ENCODE results near the gene TMEM94. TPM values are rescaled to one million over a fixed set of nuclear protein-coding genes. Genes with fewer than 3 reads are reported as not detected.

The TMEM94 gene
- total and polyA plus RNA-seq, 3 experiments from 2014 or later, result 18.8 to 66.0 (median 63.3) TPM

DNA sequence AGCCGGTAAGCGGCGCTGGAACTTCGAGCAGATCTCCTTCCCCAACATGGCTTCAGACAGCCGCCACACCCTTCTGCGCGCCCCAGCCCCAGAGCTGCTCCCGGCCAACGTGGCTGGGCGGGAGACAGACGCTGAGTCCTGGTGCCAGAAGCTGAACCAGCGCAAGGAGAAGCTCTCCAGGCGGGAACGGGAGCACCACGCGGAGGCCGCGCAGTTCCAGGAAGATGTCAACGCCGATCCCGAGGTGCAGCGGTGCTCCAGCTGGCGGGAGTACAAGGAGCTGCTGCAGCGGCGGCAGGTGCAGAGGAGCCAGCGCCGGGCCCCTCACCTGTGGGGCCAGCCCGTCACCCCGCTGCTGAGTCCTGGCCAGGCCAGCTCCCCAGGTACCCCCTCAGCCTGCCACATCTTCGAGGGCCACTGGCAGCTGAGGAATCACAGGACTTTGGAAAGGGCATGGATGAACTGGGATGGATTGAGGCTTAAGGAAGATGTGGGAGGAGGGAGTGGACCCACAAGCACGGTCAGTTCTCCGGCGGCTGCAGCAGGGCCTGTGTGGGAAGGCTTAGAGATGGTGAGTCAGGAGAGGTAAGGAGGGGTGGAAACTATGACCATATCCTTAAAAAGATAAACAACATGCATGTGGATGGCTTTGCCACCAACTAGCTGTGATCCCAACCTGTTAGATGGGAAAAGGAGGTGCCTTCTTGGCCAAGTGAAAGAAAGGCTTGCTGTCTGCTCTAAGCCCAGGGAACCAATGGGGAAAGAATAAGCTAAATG, 65.7 kb downstream of the TMEM94 start:
- Histone ChIP-seq H3K4me1 (ENCODE audit: insufficient read depth, low read length) (peaks cover 37% of the 10 kb centered on the region), H3K27ac (ENCODE audit: low read depth, low read length) (no peak overlapping the region), H3K36me3 (ENCODE audit: insufficient read depth, low read length) (peaks cover 19% of the 10 kb centered on the region), H3K27me3 (ENCODE audit: insufficient read depth, low read length, poor library complexity, severe bottlenecking) (no peaks in the 10 kb centered on the region), H3K9me3 (ENCODE audit: low read length) (no peaks in the 10 kb centered on the region), H3K4me3 (ENCODE audit: low read length) (no peak overlapping the region)
- DNase-seq, result no peak
- CTCF ChIA-PET, result interaction anchor here (1.3 kb wide), 1 partner anchor 12 kb away, joined by 4 read pairs; no protein-coding TSS in a partner anchor
- POLR2A ChIA-PET, result interaction anchor here (1.7 kb wide), 1 partner anchor 13 kb away, joined by 4 read pairs; no protein-coding TSS in a partner anchor
- H3K4me1 Mint-ChIP-seq, result peaks cover 35 to 45% (median 36%) of the 10 kb centered on the region in 3 donors
- H3K27me3 Mint-ChIP-seq, result peaks cover 0 to 2% of the 10 kb centered on the region in 2 donors
- H3K9me3 Mint-ChIP-seq, result no peaks in the 10 kb centered on the region
- H3K4me3 Mint-ChIP-seq, result peak overlapping the region in 1 of 7 donors; percentile 48
- H3K27ac Mint-ChIP-seq, result no peak overlapping the region
- H3K36me3 Mint-ChIP-seq, result peaks cover 3 to 59% (median 10%) of the 10 kb centered on the region in 3 donors

DNA sequence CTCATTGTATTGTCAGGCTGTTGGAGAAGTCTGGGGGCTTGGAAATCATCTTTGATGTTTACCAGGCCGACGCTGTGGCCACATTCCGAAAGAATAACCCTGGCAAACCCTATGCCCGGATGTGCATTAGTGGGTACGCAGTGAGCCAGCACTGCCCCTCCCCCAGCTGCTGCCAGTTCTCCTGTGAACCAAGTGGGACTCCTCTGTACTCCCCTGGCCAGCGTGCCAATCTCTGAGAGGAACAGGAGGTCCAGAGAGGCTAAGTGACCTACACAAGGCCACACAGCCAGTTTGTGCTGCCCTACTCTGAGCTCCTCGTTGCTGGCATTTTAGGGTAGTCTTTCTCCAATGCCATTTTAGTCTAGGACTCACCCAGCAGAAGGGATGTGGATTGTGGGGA, 67.2 kb downstream of the TMEM94 start:
- Mint-ChIP-seq H3K9me3 (no peaks in the 10 kb centered on the region), H3K4me3 (peak overlapping the region in 3 of 7 donors; percentile 5 to 88 (median 80)), H3K27ac (peak overlapping the region in 4 of 8 donors; percentile 12 to 61 (median 46)), H3K27me3 (no peaks in the 10 kb centered on the region), H3K4me1 (peaks cover 23 to 31% (median 23%) of the 10 kb centered on the region in 3 donors), H3K36me3 (peaks cover under 1 to 48% (median 6%) of the 10 kb centered on the region in 3 donors)
- H3K36me3 ChIP-seq (ENCODE audit: insufficient read depth, low read length), result peaks cover 19% of the 10 kb centered on the region
- no peaks in the 10 kb centered on the region for H3K27me3 ChIP-seq (ENCODE audit: insufficient read depth, low read length, poor library complexity, severe bottlenecking)
- DNase-seq, result no peak
- H3K4me1 ChIP-seq (ENCODE audit: insufficient read depth, low read length), result peaks cover 22% of the 10 kb centered on the region
- no peak overlapping the region for H3K4me3 ChIP-seq (ENCODE audit: low read length)
- H3K9me3 ChIP-seq (ENCODE audit: low read length), result no peaks in the 10 kb centered on the region
- CTCF ChIA-PET, result interaction anchor here (0.9 to 2.2 kb wide), 4 partner anchors 7 to 19 kb away, joined by 3 to 18 read pairs (median 4); partner anchors contain the start of gene TSEN54
- no peak overlapping the region for H3K27ac ChIP-seq (ENCODE audit: low read depth, low read length)
- POLR2A ChIA-PET, result no interaction called here

DNA sequence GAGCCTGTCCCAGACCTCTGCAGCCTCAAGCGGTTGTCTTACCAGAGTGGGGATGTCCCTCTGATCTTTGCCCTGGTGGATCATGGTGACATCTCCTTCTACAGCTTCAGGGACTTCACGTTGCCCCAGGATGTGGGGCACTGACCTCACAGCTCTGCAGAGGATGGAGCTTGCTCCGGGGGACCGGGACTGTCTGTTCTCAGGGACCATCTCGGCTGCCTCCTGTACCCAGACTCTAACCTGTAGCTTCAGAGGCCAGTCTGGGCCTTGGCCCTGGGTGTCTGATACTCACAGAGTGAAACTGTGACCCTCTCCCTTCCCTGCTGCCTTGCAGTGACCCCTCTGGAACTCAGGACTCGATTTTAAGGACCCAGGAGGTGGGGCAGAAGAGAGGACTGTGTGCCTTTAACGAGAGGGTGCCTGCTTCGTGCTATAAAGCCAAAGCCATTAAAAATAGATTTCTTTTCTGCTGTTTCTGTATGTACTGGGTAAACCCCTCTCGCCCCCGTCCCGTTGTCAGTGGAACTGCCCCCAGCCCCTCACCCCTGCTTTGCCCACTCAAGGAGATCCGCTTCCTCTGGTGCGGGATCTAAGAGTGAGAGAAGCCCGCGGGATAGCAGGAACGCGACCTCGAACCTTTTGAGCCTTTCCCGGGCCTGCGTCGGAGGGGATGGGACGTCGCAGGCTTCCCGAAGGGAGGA, 68.0 kb downstream of the TMEM94 start:
- Histone ChIP-seq H3K27ac (ENCODE audit: low read depth, low read length) (no peak overlapping the region), H3K4me3 (ENCODE audit: low read length) (no peak overlapping the region), H3K9me3 (ENCODE audit: low read length) (no peaks in the 10 kb centered on the region), H3K4me1 (ENCODE audit: insufficient read depth, low read length) (peaks cover 15% of the 10 kb centered on the region), H3K27me3 (ENCODE audit: insufficient read depth, low read length, poor library complexity, severe bottlenecking) (no peaks in the 10 kb centered on the region), H3K36me3 (ENCODE audit: insufficient read depth, low read length) (peaks cover 19% of the 10 kb centered on the region)
- Mint-ChIP-seq H3K9me3 (no peaks in the 10 kb centered on the region), H3K4me1 (peaks cover 16 to 24% (median 16%) of the 10 kb centered on the region in 3 donors), H3K27me3 (no peaks in the 10 kb centered on the region), H3K27ac (peak overlapping the region in 6 of 8 donors; percentile 35 to 94 (median 56)), H3K4me3 (peak overlapping the region; percentile 65 to 88 (median 69)), H3K36me3 (peaks cover 0 to 44% (median 0%) of the 10 kb centered on the region in 3 donors)
- DNase-seq, result peak in 1 of 5 donors; percentile 5
- POLR2A ChIA-PET, result interaction anchor here (3.7 kb wide), 1 partner anchor 7 kb away, joined by 44 read pairs; the partner anchor contains the start of gene TSEN54
- CTCF ChIA-PET, result interaction anchor here (0.9 to 2.2 kb wide), 5 partner anchors 8 to 99 kb away, joined by 3 to 18 read pairs (median 4); partner anchors contain the start of gene TSEN54

DNA sequence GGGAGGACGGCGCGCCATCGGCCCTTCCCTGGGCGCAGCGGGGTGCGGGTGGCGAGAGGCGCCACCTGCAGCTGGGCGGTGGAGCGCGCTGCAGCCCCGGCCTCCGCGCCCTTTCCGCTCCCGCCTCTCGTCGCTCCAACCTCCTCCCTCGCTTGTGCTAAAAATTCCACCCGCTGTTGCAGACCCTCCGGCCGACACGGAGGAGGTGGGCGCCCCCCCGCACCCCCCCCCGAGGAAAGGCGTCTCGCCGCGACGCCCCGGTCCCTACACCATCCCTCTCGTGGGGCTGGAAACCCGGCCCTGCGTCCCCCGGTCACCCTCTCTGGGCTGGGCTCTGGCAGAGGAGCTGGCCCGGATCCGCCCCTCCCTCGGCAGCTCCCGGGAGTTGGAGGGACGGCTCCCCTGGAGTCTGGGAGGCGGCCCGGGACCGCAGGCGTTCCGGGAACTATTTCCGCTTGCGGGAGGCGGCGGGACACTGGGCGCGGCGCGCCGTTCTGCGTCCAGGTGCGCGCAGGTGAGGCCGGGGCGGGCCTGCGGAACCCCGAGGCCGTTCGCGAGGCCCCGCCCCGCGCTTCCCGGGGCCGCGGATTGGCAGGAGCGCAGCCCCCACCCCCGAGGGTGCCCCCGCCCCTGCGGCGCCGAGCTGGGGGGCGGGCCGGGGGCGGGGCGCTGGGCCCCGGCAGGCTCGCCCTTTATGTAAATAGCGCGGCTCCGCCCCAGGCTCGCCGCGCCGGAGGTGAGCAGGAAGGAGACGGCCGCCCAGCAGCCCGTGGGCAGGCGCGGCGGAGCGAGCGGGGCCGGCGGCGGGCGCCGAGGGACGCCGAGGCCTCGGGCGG, 68.8 kb downstream of the TMEM94 start, which contains the start of gene LLGL2:
LLGL2 (plus strand) TSS at position 728 of the 836 bp plus-strand sequence. CDS start 17,730 bp downstream, outside the sequence.
- ChIA-PET CTCF (interaction anchor here (0.6 to 2.2 kb wide), 5 partner anchors 9 to 99 kb away, joined by 3 to 18 read pairs (median 4); partner anchors contain the start of gene TSEN54), POLR2A (interaction anchor here (0.5 to 3.7 kb wide), 7 partner anchors 8 to 826 kb away, joined by 3 to 44 read pairs (median 4); partner anchors contain the start of genes MRPL58, TMEM94 and TSEN54)
- peak within 1 kb of the TSS; percentile 79 to 91 (median 86) for H3K4me3 Mint-ChIP-seq
- peak; percentile 80 to 91 (median 88) for DNase-seq
- Histone ChIP-seq H3K36me3 (ENCODE audit: insufficient read depth, low read length) (peaks cover 13% of the 10 kb centered on the region), H3K4me1 (ENCODE audit: insufficient read depth, low read length) (peaks cover 11% of the 10 kb centered on the region), H3K27me3 (ENCODE audit: insufficient read depth, low read length, poor library complexity, severe bottlenecking) (no peaks in the 10 kb centered on the region), H3K4me3 (ENCODE audit: low read length) (peak within 1 kb of the TSS; percentile 63), H3K27ac (ENCODE audit: low read depth, low read length) (no peak within 1 kb of the TSS), H3K9me3 (ENCODE audit: low read length) (no peaks in the 10 kb centered on the region)
- H3K9me3 Mint-ChIP-seq, result no peaks in the 10 kb centered on the region
- peak within 1 kb of the TSS; percentile 42 to 94 (median 65) for H3K27ac Mint-ChIP-seq
- H3K4me1 Mint-ChIP-seq, result peaks cover 12 to 20% (median 15%) of the 10 kb centered on the region in 3 donors
- H3K27me3 Mint-ChIP-seq, result no peaks in the 10 kb centered on the region
- H3K36me3 Mint-ChIP-seq, result peaks cover 0 to 43% (median 0%) of the 10 kb centered on the region in 3 donors

DNA sequence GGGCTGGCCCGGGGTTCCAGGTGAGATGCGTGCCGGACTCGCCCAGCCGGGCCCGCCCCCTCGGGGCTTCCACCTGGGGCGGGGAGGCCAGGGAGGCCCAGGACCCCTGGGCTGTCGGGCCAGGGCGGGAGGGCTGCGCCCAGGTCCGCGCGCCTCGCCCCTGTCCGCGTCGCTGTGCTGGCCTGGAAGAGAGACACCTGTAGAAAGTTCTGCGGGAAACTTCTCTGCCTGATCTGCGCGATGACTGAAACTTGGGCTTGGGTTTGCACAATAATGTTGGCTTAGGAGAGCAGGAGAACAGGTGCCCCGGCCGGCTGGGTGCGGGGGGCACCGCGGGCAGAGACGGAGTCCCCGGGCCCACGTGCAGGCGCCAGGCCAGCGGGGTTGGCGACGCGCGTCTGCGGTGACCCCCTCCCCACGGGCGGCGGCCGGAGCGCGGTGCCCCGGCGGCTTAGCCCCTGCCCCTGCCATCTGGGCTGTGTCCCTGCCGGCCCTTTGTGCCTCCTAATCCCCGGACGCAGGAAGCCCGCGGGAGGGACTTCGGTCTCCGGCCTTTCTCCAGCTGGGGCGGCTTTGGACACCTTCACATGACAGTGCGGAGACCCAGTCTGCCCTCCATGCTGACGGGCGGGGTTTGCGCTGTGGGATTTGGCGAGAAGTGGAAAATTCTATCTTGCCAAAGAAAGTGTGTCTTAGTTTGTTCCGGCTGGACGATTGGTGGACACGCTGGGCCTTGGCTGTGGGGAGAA, 69.5 kb downstream of the TMEM94 start:
- Mint-ChIP-seq H3K4me3 (peak overlapping the region; percentile 79 to 91 (median 86)), H3K4me1 (peaks cover 12 to 22% (median 15%) of the 10 kb centered on the region in 3 donors), H3K9me3 (no peaks in the 10 kb centered on the region), H3K27me3 (no peaks in the 10 kb centered on the region), H3K36me3 (peaks cover 0 to 40% (median 0%) of the 10 kb centered on the region in 3 donors), H3K27ac (peak overlapping the region in 5 of 8 donors; percentile 42 to 81 (median 51))
- ChIA-PET CTCF (interaction anchor here (0.9 to 2.3 kb wide), 5 partner anchors 8 to 223 kb away, joined by 3 to 18 read pairs (median 4); partner anchors contain the start of gene TSEN54), POLR2A (interaction anchor here (1.1 to 3.7 kb wide), 4 partner anchors 9 to 70 kb away, joined by 3 to 44 read pairs (median 9); partner anchors contain the start of genes TMEM94 and TSEN54)
- Histone ChIP-seq H3K27ac (ENCODE audit: low read depth, low read length) (no peak overlapping the region), H3K4me3 (ENCODE audit: low read length) (peak overlapping the region; percentile 63), H3K9me3 (ENCODE audit: low read length) (no peaks in the 10 kb centered on the region), H3K27me3 (ENCODE audit: insufficient read depth, low read length, poor library complexity, severe bottlenecking) (no peaks in the 10 kb centered on the region), H3K4me1 (ENCODE audit: insufficient read depth, low read length) (peaks cover 11% of the 10 kb centered on the region), H3K36me3 (ENCODE audit: insufficient read depth, low read length) (peaks cover 12% of the 10 kb centered on the region)
- DNase-seq, result no peak

DNA sequence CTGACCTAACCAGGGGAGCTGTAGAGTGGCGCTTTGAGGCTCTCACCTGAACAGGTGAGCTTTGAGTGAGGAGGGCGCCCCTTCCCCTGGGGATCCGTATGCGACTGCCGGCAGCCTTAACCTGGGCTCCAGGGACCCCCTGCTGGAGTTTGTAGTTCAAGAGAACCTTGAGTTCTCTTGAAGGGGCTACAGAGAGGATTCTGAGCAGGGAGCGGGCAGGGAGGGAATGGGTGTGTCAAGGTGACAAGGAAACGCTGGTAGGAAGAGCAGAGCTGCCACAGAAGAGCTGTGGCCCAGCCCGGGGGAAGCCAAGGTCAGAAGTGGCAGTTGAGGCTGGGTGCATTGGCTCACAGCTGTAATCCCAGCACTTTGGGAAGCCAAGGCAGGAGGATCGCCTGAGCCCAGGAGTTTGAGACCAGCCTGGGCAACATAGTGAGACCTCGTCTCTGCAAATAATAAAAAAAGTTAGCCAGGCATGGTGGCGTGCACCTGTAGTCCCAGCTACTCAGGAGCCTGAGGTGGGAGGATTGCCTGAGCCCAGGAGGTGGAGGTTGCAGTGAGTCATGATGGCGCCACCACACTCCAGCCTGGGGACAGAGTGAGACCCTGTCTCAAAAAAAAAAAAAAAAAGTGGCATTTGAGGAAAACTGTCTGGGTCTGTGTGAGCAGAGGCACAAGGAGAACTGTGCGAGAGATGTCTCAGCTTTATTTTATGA, 70.3 kb downstream of the TMEM94 start:
- peaks cover 11% of the 10 kb centered on the region for H3K4me1 ChIP-seq (ENCODE audit: insufficient read depth, low read length)
- peaks cover 12% of the 10 kb centered on the region for H3K36me3 ChIP-seq (ENCODE audit: insufficient read depth, low read length)
- Mint-ChIP-seq H3K27me3 (no peaks in the 10 kb centered on the region), H3K4me3 (peak overlapping the region; percentile 79 to 91 (median 86)), H3K36me3 (peaks cover 0 to 38% (median 0%) of the 10 kb centered on the region in 3 donors), H3K9me3 (no peaks in the 10 kb centered on the region), H3K27ac (peak overlapping the region in 6 of 8 donors; percentile 42 to 85 (median 61)), H3K4me1 (peaks cover 12 to 24% (median 15%) of the 10 kb centered on the region in 3 donors)
- peak overlapping the region; percentile 63 for H3K4me3 ChIP-seq (ENCODE audit: low read length)
- no peaks in the 10 kb centered on the region for H3K27me3 ChIP-seq (ENCODE audit: insufficient read depth, low read length, poor library complexity, severe bottlenecking)
- ChIA-PET POLR2A (interaction anchor here (0.7 to 3.7 kb wide), 3 partner anchors 9 to 15 kb away, joined by 4 to 44 read pairs (median 11); partner anchors contain the start of gene TSEN54), CTCF (interaction anchor here (0.9 to 2.3 kb wide), 5 partner anchors 8 to 222 kb away, joined by 3 to 13 read pairs (median 4); partner anchors contain the start of gene TSEN54)
- peak in 1 of 5 donors; percentile 16 for DNase-seq
- H3K27ac ChIP-seq (ENCODE audit: low read depth, low read length), result no peak overlapping the region
- no peaks in the 10 kb centered on the region for H3K9me3 ChIP-seq (ENCODE audit: low read length)

Measured in CD8-positive, alpha-beta memory T cell (primary cell).